H1 (cell line): Measurements from ENCODE around the gene SCYL1. TPM values are rescaled to one million over a fixed set of nuclear protein-coding genes. Genes with fewer than 3 reads are reported as not detected.
A peak's percentile ranks its signal among the peaks of the same experiment; 100 is the strongest.

ENCODE experiments used
- CTCF ChIA-PET: fragments of 300-600 bp; sonication (Branson Sonifier 250); formaldehyde crosslinking; loops from one replicate; lab custom pipeline; 2021; ENCODE audit not compliant: partially characterized antibody; lab: Charles Lee
- POLR2A ChIA-PET: fragments of 300-600 bp; sonication (Branson Sonifier 250); formaldehyde crosslinking; loops from one replicate; lab custom pipeline; 2021; ENCODE audit warnings: inconsistent platforms; ENCODE audit not compliant: partially characterized antibody; lab: Charles Lee
- DNase-seq, 2 experiments: peaks; one replicate each; pipeline versions ENCODE4 v3.0.0 to v3.0.0-alpha.2; 2010 to 2022; ENCODE audit warnings: low spot score in 2 of 2, low read depth in 1 of 2, mixed read lengths in 1 of 2
- FAIRE-seq: peaks from 2 replicates; lab custom pipeline; 2011; peaks lifted over from hg19 to GRCh38; lab: Jason Lieb, UNC
- H2AFZ ChIP-seq: 2 replicates; pipeline ENCODE4 v1.8.1; 2012; ENCODE audit warnings: low read length, inconsistent platforms
- H2AK5ac ChIP-seq: 2 replicates; pipeline ENCODE4 v1.6.1; 2013; ENCODE audit warnings: low read depth, low read length
- H2BK120ac ChIP-seq: replicated peaks from 2 replicates; pipeline ENCODE3; 2013; ENCODE audit warnings: low read depth, low read length, inconsistent platforms
- H2BK12ac ChIP-seq: 2 replicates; pipeline ENCODE4 v1.6.1; 2013; ENCODE audit warnings: low read depth, low read length
- H2BK15ac ChIP-seq: 2 replicates; pipeline ENCODE4 v1.6.1; 2013; ENCODE audit warnings: low read length
- H2BK20ac ChIP-seq: 2 replicates; pipeline ENCODE4 v1.6.1; 2013; ENCODE audit warnings: low read length
- H2BK5ac ChIP-seq: 2 replicates; pipeline ENCODE4 v1.6.1; 2013; ENCODE audit warnings: low read depth, low read length
- H3K14ac ChIP-seq: 2 replicates; pipeline ENCODE4 v1.6.1; 2013; ENCODE audit warnings: inconsistent platforms; ENCODE audit not compliant: insufficient read length
- H3K18ac ChIP-seq: 2 replicates; pipeline ENCODE4 v1.6.1; 2013; ENCODE audit warnings: low read length; ENCODE audit errors: extremely low read depth
- H3K23ac ChIP-seq: 2 replicates; pipeline ENCODE4 v1.6.1; 2013; ENCODE audit warnings: inconsistent platforms; ENCODE audit not compliant: insufficient read length
- H3K23me2 ChIP-seq: 2 replicates; pipeline ENCODE4 v1.6.1; 2013; ENCODE audit warnings: low read depth, low read length
- H3K27ac ChIP-seq: 2 replicates; pipeline ENCODE4 v1.6.1; 2011; ENCODE audit warnings: low read depth, low read length, inconsistent platforms
- H3K27me3 ChIP-seq, 4 experiments: replicated peaks in 1 of 4; 1 replicate in 1 of 4; 2 replicates in 3 of 4; pipeline versions ENCODE4 v1.6.1 to v1.8.1; 2011 to 2013; ENCODE audit warnings: low read length in 3 of 4, mild to moderate bottlenecking in 3 of 4, inconsistent platforms in 2 of 4, mixed read lengths in 2 of 4, moderate library complexity in 1 of 4; ENCODE audit not compliant: control insufficient read depth in 3 of 4, insufficient read depth in 3 of 4; ENCODE audit errors: extremely low read depth in 1 of 4
- H3K36me3 ChIP-seq, 4 experiments: 2 replicates each; pipeline versions ENCODE4 v1.6.1 to v1.8.1; 2011 to 2013; ENCODE audit warnings: mild to moderate bottlenecking in 4 of 4, low read length in 3 of 4, moderate library complexity in 2 of 4, control low read depth in 1 of 4, inconsistent platforms in 1 of 4; ENCODE audit not compliant: insufficient read depth in 4 of 4, control insufficient read depth in 2 of 4
- H3K4ac ChIP-seq: replicated peaks from 2 replicates; pipeline ENCODE3; 2013; ENCODE audit warnings: low read length, low read depth, mixed read lengths, inconsistent platforms; ENCODE audit not compliant: insufficient read length
- H3K4me1 ChIP-seq, 4 experiments: replicated peaks in 1 of 4; 1 replicate in 1 of 4; 2 replicates in 3 of 4; pipeline versions ENCODE4 v1.6.1 to v1.8.1; 2011 to 2013; ENCODE audit warnings: low read length in 3 of 4, inconsistent platforms in 2 of 4, mixed read lengths in 1 of 4; ENCODE audit not compliant: insufficient read depth in 4 of 4, control insufficient read depth in 3 of 4
- H3K4me2 ChIP-seq, 2 experiments: 2 replicates each; pipeline versions ENCODE4 v1.6.1 to v1.8.1; 2011 to 2013; ENCODE audit warnings: low read depth in 2 of 2, low read length in 2 of 2, control low read depth in 1 of 2, inconsistent platforms in 1 of 2, mild to moderate bottlenecking in 1 of 2; ENCODE audit not compliant: insufficient read depth in 1 of 2
- H3K4me3 ChIP-seq, 4 experiments: fragments of 200-600, 300-600 bp in 1 of 4; sonication (generic), shearing (Covaris generic), sonication (Bioruptor Twin) in 1 of 4; 2 replicates each; pipeline versions ENCODE4 v1.5.1 to v1.8.1; 2011 to 2016; ENCODE audit warnings: low read length in 4 of 4, low read depth in 3 of 4, control low read depth in 2 of 4, inconsistent platforms in 2 of 4, mild to moderate bottlenecking in 2 of 4, mixed read lengths in 1 of 4, moderate library complexity in 1 of 4; ENCODE audit not compliant: insufficient read depth in 2 of 4; ENCODE audit errors: extremely low read depth in 1 of 4
- H3K56ac ChIP-seq: replicated peaks from 2 replicates; pipeline ENCODE3; 2013; ENCODE audit warnings: low read depth, mild to moderate bottlenecking, mixed read lengths, low read length, inconsistent platforms; ENCODE audit not compliant: insufficient read length
- H3K79me1 ChIP-seq: 2 replicates; pipeline ENCODE4 v1.6.1; 2013; ENCODE audit warnings: low read depth, low read length, control low read depth
- H3K79me2 ChIP-seq, 2 experiments: 2 replicates each; pipeline versions ENCODE4 v1.6.1 to v1.8.1; 2012 to 2013; ENCODE audit warnings: low read length in 2 of 2, mild to moderate bottlenecking in 2 of 2, inconsistent platforms in 1 of 2; ENCODE audit not compliant: insufficient read depth in 2 of 2, control insufficient read depth in 1 of 2
- H3K9ac ChIP-seq, 4 experiments: replicated peaks in 1 of 4; 1 replicate in 1 of 4; 2 replicates in 3 of 4; pipeline versions ENCODE4 v1.6.1 to v1.8.1; 2011 to 2013; ENCODE audit warnings: low read depth in 3 of 4, low read length in 3 of 4, control low read depth in 2 of 4, mild to moderate bottlenecking in 2 of 4, moderate library complexity in 2 of 4, inconsistent platforms in 1 of 4; ENCODE audit errors: extremely low read depth in 1 of 4
- H3K9me3 ChIP-seq, 2 experiments: 2 replicates each; pipeline versions ENCODE4 v1.6.1 to v1.8.1; 2012 to 2013; ENCODE audit warnings: mild to moderate bottlenecking in 2 of 2, moderate library complexity in 2 of 2, control low read depth in 1 of 2, inconsistent platforms in 1 of 2, low read depth in 1 of 2, low read length in 1 of 2, mixed read lengths in 1 of 2; ENCODE audit not compliant: insufficient read depth in 2 of 2
- H4K20me1 ChIP-seq, 2 experiments: replicated peaks in 1 of 2; 2 replicates each; pipeline versions ENCODE3 to v1.8.1; 2011 to 2013; ENCODE audit warnings: inconsistent platforms in 2 of 2, low read length in 2 of 2, mild to moderate bottlenecking in 1 of 2; ENCODE audit not compliant: insufficient read depth in 2 of 2, control insufficient read depth in 1 of 2
- H4K5ac ChIP-seq: 2 replicates; pipeline ENCODE4 v1.6.1; 2013; ENCODE audit warnings: low read length, low read depth, mixed read lengths, inconsistent platforms; ENCODE audit not compliant: insufficient read length
- H4K8ac ChIP-seq: 2 replicates; pipeline ENCODE4 v1.8.0; 2013; ENCODE audit warnings: mild to moderate bottlenecking, moderate library complexity, low read length, inconsistent platforms; ENCODE audit not compliant: insufficient read depth; ENCODE audit errors: extremely low read depth
- H4K91ac ChIP-seq: replicated peaks from 2 replicates; pipeline ENCODE3; 2013; ENCODE audit warnings: low read length, mixed read lengths, inconsistent platforms; ENCODE audit not compliant: insufficient read length
- CHD2 ChIP-seq: IDR thresholded peaks from 2 replicates; pipeline ENCODE4 v1.6.1; 2012; ENCODE audit warnings: low read length, improper control_type of control experiment
- POLR2AphosphoS5 ChIP-seq: IDR thresholded peaks from 2 replicates; pipeline ENCODE4 v1.6.1; 2011; ENCODE audit warnings: low read depth, low read length
- RBBP5 ChIP-seq: IDR thresholded peaks from 2 replicates; pipeline ENCODE4 v1.7.1; 2012; ENCODE audit warnings: low read depth, mild to moderate bottlenecking, inconsistent platforms, low read length, moderate library complexity, borderline replicate concordance
- RXRA ChIP-seq: IDR thresholded peaks from 2 replicates; pipeline ENCODE4 v1.6.1; 2011; ENCODE audit warnings: low read depth, mild to moderate bottlenecking, low read length, moderate library complexity; ENCODE audit not compliant: insufficient read depth
- SAP30 ChIP-seq: fragments of 300-600 bp; sonication (generic); IDR thresholded peaks from 2 replicates; pipeline ENCODE4 v1.7.1; 2012; ENCODE audit warnings: low read length, moderate library complexity, mild to moderate bottlenecking, inconsistent platforms; ENCODE audit not compliant: insufficient read depth, insufficient replicate concordance
- WGBS, 2 experiments: shearing (Covaris generic) in 1 of 2; methylation state at CpG; one replicate each; pipeline versions ENCODE4 v1.1.6 to v1.1.7; 2013 to 2015; ENCODE audit warnings: low lambda C conversion rate in 2 of 2, mixed read lengths in 2 of 2, inconsistent platforms in 1 of 2, low coverage in 1 of 2, missing lambda C conversion rate in 1 of 2; ENCODE audit not compliant: insufficient replicate concordance in 2 of 2, insufficient coverage in 1 of 2, insufficient read length in 1 of 2; ENCODE audit errors: extremely low coverage in 1 of 2, missing lambda C conversion rate in 1 of 2; 5-methylcytosine and 5-hydroxymethylcytosine counted together
- polyA plus RNA-seq, 7 experiments: library from polyadenylated mRNA; depleted of rRNA in 3 of 7; stranded (reverse) in 5 of 7; unstranded in 2 of 7; fragments of >200 nt in 5 of 7; fragments of 200-250 nt in 2 of 7; gene quantifications; 1 replicate in 5 of 7; 2 replicates in 1 of 7; 4 replicates in 1 of 7; pipeline versions ENCODE4 v1.2.1 to v1.2.3, GENCODE V29; 2011 to 2013; ENCODE audit warnings: missing spikeins in 2 of 7, mixed read lengths in 2 of 7
- total RNA-seq: library from RNA; stranded (reverse); fragmentation: NEBNext Ultra II Directional; extraction: Animal tissue kit (Norgen Biotek cat#: 25700); gene quantifications from 2 replicates; pipeline ENCODE4 v1.2.1, GENCODE V29; 2021
- TF ChIP-seq, protein P1 (sequence below), 3 experiments: IDR thresholded peaks; 1 replicate in 2 of 3; 2 replicates in 1 of 3; pipeline versions ENCODE4 v1.5.1 to v1.6.1; 2011; ENCODE audit warnings: low read length in 3 of 3, mild to moderate bottlenecking in 3 of 3, inconsistent platforms in 2 of 3, low read depth in 1 of 3, moderate library complexity in 1 of 3; ENCODE audit not compliant: insufficient read depth in 1 of 3; ENCODE audit errors: control extremely low read depth in 1 of 3

SCYL1 gene
- total and polyA plus RNA-seq, 2 of the 8 experiments (the other 6 are each of a cell fraction or from before 2014, with no cell fraction given), result 59.8 to 77.7 TPM

DNA sequence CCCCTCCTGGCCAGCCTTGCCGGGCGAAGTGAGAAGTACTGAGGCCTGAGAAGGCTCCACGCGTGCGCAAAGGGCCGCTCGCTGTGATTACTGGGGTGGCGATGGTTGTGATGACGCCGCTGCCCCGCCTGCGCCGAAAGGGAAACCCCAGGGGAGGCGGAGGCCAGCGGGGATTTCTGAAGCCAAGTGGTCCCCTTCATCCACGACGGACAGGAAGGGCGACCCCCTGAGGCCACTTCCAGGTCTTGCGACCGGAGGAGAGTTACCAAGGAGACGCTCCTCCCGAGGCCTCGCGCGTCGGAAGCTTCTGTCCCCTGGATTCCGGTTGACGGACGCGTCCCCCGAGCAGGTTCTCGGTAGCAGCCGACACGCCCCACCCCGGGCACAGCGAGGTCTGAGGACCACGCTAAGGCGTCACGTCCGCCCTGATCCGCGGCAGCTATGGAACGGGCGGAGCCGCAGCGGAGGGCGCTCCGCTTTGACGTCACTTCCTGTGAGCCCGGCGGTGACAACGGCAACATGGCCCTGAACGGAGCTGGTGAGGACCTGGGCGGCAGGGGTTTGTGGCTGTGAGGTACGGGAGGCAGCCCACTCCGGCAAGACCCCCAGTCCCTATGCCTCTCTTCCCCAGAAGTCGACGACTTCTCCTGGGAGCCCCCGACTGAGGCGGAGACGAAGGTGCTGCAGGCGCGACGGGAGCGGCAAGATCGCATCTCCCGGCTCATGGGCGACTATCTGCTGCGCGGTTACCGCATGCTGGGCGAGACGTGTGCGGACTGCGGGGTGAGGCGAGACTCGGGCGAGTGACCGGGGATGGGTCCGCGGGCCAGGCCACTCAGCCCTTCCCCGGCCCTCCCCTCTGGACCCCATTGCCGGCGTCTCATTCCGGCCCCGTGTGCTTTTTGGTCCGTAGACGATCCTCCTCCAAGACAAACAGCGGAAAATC is 45.4 kb downstream of the SCYL1 start, which contains the start of gene ZNRD2:
ZNRD2 (plus strand) TSS at position 505 of the 946 bp plus-strand sequence; CDS start at position 520, 15 bp downstream.
- Histone ChIP-seq H3K18ac (0 out of 2 replicates have a peak within 1 kb of the TSS, but pooled peaks have one; percentile 48), H3K27ac (peak within 1 kb of the TSS; percentile 33; the same call in 1 of the 2 replicates), H3K14ac (no peak within 1 kb of the TSS), H2BK15ac (0 out of 2 replicates have a peak within 1 kb of the TSS, but pooled peaks have one; percentile 61), H2BK5ac (peak within 1 kb of the TSS; percentile 21; the same call in 1 of the 2 replicates), H3K9ac (peak within 1 kb of the TSS; percentile 8 to 74 (median 73); a peak in 6 of 7 replicates), H2BK120ac (no peak within 1 kb of the TSS), H4K8ac (peak within 1 kb of the TSS; percentile 80), H3K79me2 (peaks cover 0 to 11% of the 10 kb centered on the region in 2 experiments; a peak in 1 of 4 replicates), H3K4me1 (peaks cover 10 to 29% (median 18%) of the 10 kb centered on the region in 4 experiments), H3K4ac (peak within 1 kb of the TSS; percentile 41), H3K4me3 (peak within 1 kb of the TSS; percentile 67 to 97 (median 92)), H3K23me2 (peaks cover 9% of the 10 kb centered on the region; the same call in 1 of the 2 replicates), H3K56ac (peak within 1 kb of the TSS; percentile 34), H2BK12ac (no peak within 1 kb of the TSS), H3K27me3 (peaks cover 0 to 11% (median 6%) of the 10 kb centered on the region in 4 experiments; a peak in 6 of 7 replicates), H3K23ac (no peak within 1 kb of the TSS), H3K36me3 (no peaks in the 10 kb centered on the region), H3K79me1 (peaks cover 2% of the 10 kb centered on the region; the same call in 1 of the 2 replicates), H4K91ac (no peak within 1 kb of the TSS), H2BK20ac (no peak within 1 kb of the TSS), H4K5ac (peak within 1 kb of the TSS; percentile 47), H2AK5ac (no peak within 1 kb of the TSS), H3K4me2 (peak within 1 kb of the TSS; percentile 72 to 90), H4K20me1 (peaks cover 15 to 19% of the 10 kb centered on the region in 2 experiments), H3K9me3 (no peaks in the 10 kb centered on the region), H2AFZ (peak within 1 kb of the TSS; percentile 88; the same call in 1 of the 2 replicates)
- POLR2A ChIA-PET, result interaction anchor here (0.5 to 2.0 kb wide), 9 partner anchors 11 to 502 kb away, joined by 3 to 14 read pairs (median 4); partner anchors contain the start of gene LTBP3
- DNase-seq, result peak; percentile 95 to 96
- 2% methylated on average over 68 of the region's 89 CpGs; no CpG with 5 or more reads in 1 of the 2 experiments for WGBS, 2 experiments
- CTCF ChIA-PET, result interaction anchor here (0.7 to 16.3 kb wide), 14 partner anchors 9 to 293 kb away, joined by 3 to 284 read pairs (median 4); partner anchors contain the start of genes LTBP3 and SCYL1
- FAIRE-seq, result no peak
- TF ChIP-seq RXRA, result no peak
- peak; percentile 92; the same call in 1 of the 2 replicates for TF ChIP-seq RBBP5
- peak; percentile 89 for TF ChIP-seq POLR2AphosphoS5
- TF ChIP-seq, protein P1, sequence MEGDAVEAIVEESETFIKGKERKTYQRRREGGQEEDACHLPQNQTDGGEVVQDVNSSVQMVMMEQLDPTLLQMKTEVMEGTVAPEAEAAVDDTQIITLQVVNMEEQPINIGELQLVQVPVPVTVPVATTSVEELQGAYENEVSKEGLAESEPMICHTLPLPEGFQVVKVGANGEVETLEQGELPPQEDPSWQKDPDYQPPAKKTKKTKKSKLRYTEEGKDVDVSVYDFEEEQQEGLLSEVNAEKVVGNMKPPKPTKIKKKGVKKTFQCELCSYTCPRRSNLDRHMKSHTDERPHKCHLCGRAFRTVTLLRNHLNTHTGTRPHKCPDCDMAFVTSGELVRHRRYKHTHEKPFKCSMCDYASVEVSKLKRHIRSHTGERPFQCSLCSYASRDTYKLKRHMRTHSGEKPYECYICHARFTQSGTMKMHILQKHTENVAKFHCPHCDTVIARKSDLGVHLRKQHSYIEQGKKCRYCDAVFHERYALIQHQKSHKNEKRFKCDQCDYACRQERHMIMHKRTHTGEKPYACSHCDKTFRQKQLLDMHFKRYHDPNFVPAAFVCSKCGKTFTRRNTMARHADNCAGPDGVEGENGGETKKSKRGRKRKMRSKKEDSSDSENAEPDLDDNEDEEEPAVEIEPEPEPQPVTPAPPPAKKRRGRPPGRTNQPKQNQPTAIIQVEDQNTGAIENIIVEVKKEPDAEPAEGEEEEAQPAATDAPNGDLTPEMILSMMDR (IDR thresholded peaks at IDR 0.05; ENCODE audit: control extremely low read depth in 1 of 3, insufficient read depth in 1 of 3, low read depth in 1 of 3, low read length in 3 of 3), result peak in 2 of 3 experiments; percentile 66 to 84; a peak in 3 of 4 replicates
- no peak for TF ChIP-seq CHD2
- TF ChIP-seq SAP30, result peak; percentile 63
